AG04450 (cell line): ENCODE data around the gene MRAP. TPM values are rescaled to one million over a fixed set of nuclear protein-coding genes. Genes with fewer than 3 reads are reported as not detected.

Source experiments
- CTCF ChIA-PET: fragments of 300-600, 350-600 bp; formaldehyde crosslinking; extraction: SDS; loops from one replicate; lab custom pipeline; 2022; ENCODE audit warnings: antibody characterized with exemption, inconsistent platforms; lab: Charles Lee
- POLR2A ChIA-PET: fragments of 350-600 bp; formaldehyde crosslinking; extraction: SDS; loops from one replicate; lab custom pipeline; 2021; ENCODE audit warnings: antibody characterized with exemption, inconsistent platforms; lab: Yijun Ruan, JAX
- DNase-seq: peaks from one replicate; pipeline ENCODE4 v3.0.0-alpha.2; 2011; ENCODE audit warnings: low read depth, low spot score
- H3K27ac ChIP-seq: one replicate; pipeline ENCODE4 v1.5.1; 2012; ENCODE audit warnings: low read depth, low read length, control low read depth
- H3K27me3 ChIP-seq: one replicate; pipeline ENCODE4 v1.6.0; 2012; ENCODE audit warnings: low read length; ENCODE audit not compliant: control insufficient read depth, insufficient read depth
- H3K4me3 ChIP-seq: 2 replicates; pipeline ENCODE4 v1.5.1; 2011; ENCODE audit warnings: mild to moderate bottlenecking, low read depth, low read length, control low read depth
- H3K9me3 ChIP-seq: 2 replicates; pipeline ENCODE4 v1.5.1; 2012; ENCODE audit warnings: low read length; ENCODE audit not compliant: control insufficient read depth, insufficient read depth
- polyA plus RNA-seq: library from polyadenylated mRNA; depleted of rRNA; stranded (reverse); fragments of >200 nt; gene quantifications from 2 replicates; pipeline ENCODE4 v1.2.3, GENCODE V29; 2011
- TF ChIP-seq, protein P1 (sequence below): IDR thresholded peaks from 2 replicates; pipeline ENCODE4 v1.5.1; 2011; ENCODE audit warnings: low read depth, low read length, control low read depth, inconsistent platforms

MRAP gene
- polyA plus RNA-seq, 1 experiment: not detected

DNA sequence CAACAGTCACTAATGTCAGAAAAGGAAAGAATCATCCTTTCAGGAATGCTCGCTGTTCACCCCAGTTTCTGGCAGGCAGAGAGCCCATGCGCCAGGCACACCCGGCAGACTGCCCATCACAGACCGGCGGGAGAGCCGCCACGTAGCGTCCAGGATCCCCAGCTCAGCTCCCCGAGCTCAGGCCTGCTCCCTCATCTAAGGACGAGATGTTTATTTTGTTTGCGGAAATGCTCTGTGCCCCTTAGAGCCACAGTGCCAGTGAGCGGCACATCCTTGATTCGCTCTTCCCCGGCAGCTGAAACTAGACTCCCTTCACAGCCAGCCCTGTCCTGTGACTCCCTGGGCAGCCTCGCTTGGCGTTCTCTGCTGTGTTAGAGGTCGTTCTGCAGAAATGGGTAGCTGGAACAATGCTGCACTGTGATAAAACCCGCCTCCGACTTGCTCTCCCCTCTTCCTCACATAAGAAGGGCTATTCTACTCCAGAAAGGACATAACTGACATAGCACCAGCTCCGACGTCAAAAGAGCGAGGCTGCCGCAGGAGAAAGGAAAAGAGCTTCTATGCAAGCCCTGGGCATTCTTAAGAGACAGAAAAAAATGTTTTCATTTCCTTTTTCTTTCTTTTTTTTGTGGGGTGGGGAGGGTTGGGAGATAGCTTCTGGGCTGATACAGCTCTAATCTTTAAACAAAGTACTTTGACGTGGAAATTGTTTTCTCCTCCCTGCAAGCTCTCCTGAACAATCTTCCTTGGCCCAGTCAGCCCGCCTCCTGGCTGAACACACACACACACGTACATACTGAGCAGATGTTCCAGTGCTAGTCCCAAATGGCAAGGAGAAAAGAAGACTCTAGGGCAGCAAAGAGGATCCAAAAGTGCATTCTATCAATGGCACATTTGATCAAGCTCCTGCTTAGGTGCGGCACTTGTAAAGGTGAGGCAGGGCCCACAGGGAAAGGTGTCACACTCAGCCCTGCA is 37.2 kb downstream of the MRAP start:
- Histone ChIP-seq H3K4me3 (no peak overlapping the region), H3K9me3 (no peaks in the 10 kb centered on the region), H3K27me3 (no peaks in the 10 kb centered on the region), H3K27ac (no peak overlapping the region)
- DNase-seq: no peak
- ChIA-PET POLR2A (no interaction called here), CTCF (interaction anchor here (1.3 to 2.5 kb wide), 2 partner anchors 68 to 265 kb away, joined by 4 to 11 read pairs; no protein-coding TSS in a partner anchor)
- TF ChIP-seq, protein P1, sequence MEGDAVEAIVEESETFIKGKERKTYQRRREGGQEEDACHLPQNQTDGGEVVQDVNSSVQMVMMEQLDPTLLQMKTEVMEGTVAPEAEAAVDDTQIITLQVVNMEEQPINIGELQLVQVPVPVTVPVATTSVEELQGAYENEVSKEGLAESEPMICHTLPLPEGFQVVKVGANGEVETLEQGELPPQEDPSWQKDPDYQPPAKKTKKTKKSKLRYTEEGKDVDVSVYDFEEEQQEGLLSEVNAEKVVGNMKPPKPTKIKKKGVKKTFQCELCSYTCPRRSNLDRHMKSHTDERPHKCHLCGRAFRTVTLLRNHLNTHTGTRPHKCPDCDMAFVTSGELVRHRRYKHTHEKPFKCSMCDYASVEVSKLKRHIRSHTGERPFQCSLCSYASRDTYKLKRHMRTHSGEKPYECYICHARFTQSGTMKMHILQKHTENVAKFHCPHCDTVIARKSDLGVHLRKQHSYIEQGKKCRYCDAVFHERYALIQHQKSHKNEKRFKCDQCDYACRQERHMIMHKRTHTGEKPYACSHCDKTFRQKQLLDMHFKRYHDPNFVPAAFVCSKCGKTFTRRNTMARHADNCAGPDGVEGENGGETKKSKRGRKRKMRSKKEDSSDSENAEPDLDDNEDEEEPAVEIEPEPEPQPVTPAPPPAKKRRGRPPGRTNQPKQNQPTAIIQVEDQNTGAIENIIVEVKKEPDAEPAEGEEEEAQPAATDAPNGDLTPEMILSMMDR: no peak

DNA sequence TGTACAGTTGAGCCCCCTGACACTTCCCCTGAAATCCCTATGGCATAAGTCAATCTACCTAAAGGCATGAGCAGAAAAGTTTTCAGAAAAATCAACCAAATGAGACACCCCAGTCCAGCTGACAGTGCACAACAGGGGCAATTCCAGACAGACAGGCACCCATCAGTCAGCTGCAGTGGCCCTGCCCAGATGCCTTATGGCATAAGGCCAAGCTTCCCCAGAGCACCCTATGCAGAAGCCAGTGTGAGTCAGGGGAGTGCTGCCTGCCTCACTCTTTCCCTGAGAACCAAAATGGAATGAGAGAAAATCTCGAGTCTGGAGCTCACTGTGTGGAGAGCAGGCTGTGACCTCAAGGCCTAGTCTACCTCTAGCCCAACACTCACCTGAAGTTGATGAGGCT is 38.1 kb downstream of the MRAP start:
- no peak overlapping the region for H3K27ac ChIP-seq
- ChIA-PET CTCF (interaction anchor here (2.5 kb wide), 1 partner anchor 264 kb away, joined by 11 read pairs; no protein-coding TSS in a partner anchor), POLR2A (no interaction called here)

GRCh38 chr21:32337206-32337605 is 38.6 kb downstream of the MRAP start:
- TF ChIP-seq, protein P1: no peak
- H3K4me3 ChIP-seq: no peak overlapping the region
- ChIA-PET CTCF (interaction anchor here (2.5 kb wide), 1 partner anchor 264 kb away, joined by 11 read pairs; no protein-coding TSS in a partner anchor), POLR2A (no interaction called here)
- no peaks in the 10 kb centered on the region for H3K9me3 ChIP-seq
- no peak overlapping the region for H3K27ac ChIP-seq
- H3K27me3 ChIP-seq: no peaks in the 10 kb centered on the region
- DNase-seq: no peak

More for the DNA sequence above, 38.1 kb downstream of the MRAP start:
- no peak overlapping the region for H3K4me3 ChIP-seq
- no peaks in the 10 kb centered on the region for H3K9me3 ChIP-seq
- DNase-seq: no peak
- TF ChIP-seq, protein P1: no peak
- no peaks in the 10 kb centered on the region for H3K27me3 ChIP-seq

DNA sequence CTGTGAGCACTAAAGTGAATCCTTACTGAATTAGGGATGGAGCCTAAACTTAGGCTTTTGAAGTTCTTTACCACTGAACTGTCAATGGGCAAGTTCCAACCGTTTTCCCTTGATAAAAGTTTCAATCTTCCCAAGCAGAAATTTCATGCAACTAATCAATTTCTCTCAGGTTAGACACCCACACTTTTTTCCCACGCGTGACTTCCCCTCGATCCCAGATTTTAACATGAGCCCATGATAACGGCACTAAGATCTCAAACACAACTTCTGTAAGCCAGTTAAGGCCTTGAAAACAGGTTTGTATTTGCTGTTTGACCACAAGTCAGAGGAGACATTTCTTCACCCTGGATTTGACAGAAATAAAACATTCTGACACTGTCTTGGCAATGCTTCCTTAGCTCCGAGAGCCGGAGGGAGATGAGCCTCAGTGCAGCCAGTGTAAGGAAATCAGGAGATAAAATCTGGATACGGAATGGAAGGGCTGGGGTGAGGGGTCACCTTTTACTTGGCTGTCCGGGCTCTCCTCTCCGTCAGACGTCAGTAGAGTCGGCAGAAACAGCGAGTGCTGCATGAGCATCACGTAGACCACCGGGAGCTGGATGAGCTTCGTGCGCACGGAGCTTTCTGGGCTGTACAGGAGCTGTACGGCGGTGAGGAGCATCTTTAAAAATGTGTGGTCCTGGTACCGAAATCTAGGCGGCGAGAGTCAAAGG is 39.7 kb downstream of the MRAP start:
- TF ChIP-seq, protein P1: no peak
- ChIA-PET POLR2A (no interaction called here), CTCF (interaction anchor here (2.1 kb wide), 1 partner anchor 263 kb away, joined by 8 read pairs; no protein-coding TSS in a partner anchor)
- Histone ChIP-seq H3K27ac (no peak overlapping the region), H3K27me3 (no peaks in the 10 kb centered on the region), H3K9me3 (no peaks in the 10 kb centered on the region), H3K4me3 (no peak overlapping the region)
- DNase-seq: no peak
